ENCODE data around the gene RAB44. TPM values are rescaled to one million over a fixed set of nuclear protein-coding genes. Genes with fewer than 3 reads are reported as not detected.
"Not testable (repeated sequence)": the region's sequence is repeated elsewhere in the genome, so short reads cannot be mapped to it uniquely, and the experiment has no call there.

The RAB44 gene, protein sequence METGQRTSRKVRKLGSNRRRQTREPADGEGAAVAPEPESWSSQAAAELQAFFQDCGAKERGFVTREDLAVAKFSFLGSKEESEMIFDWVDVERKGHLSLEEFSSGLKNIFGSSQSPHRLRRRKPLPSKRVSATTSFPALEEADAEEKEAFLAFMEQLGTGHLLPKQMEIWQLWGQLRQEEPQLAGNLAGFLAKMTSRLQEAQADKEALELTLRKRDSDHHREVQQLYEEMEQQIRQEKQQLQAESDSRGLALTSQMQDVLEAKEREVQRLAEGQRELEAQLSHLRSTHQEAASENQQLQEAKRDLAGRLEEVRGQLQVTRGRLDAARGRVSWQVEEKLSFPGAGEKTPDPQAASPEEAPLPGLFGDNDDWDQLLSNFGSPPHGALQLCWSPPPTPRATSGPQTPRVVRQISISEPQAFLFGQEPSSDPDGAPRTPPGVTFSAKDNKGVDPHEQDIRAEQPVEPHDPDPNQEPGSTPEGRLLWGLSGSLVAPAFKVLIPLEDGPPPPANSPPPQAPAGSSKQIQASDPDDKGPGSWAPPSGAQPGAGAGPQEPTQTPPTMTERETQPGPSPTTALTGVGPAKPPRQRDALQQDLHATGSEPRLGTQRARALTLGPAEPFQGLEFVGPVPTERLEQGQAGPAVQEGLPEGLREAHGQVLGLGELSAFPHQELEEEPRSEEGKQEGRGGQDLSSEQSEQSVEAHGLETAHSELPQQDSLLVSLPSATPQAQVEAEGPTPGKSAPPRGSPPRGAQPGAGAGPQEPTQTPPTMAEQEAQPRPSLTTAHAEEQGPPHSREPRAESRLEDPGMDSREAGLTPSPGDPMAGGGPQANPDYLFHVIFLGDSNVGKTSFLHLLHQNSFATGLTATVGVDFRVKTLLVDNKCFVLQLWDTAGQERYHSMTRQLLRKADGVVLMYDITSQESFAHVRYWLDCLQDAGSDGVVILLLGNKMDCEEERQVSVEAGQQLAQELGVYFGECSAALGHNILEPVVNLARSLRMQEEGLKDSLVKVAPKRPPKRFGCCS
- under 1 TPM; 0.33 to 0.42 TPM for total RNA-seq
- long read RNA-seq, donor 1, partial matches to known transcripts, result 0 of 2 reads
- long read RNA-seq, donor 1, other reads (novel, unspliced or antisense), result 2 of 2 reads
- long read RNA-seq, donor 2, result 0 reads

DNA sequence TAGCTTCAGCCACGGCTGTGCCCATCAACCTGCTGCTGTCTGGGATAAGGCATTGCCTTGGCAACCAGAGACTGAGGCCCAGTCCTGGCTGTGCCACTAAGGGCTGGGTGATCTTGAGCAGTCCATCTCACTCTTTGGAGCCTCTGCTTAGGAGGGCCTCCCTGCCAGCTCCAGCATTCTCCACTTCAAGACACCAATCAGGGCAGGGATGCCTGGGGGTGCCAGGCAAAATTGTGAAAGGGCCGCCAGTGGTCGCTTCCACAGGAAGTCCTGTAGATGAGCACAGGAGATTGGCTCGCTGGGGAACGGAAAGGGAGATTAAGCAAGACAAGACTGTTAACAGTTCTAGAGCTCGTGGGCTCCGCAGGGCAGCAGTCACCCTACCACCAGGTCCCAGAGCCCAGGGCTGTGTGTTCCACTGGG is at the start of gene RAB44:
RAB44 (plus strand) TSS at position 346 of the 423 bp plus-strand sequence. CDS start 6,410 bp downstream, outside the sequence.
- intact Hi-C loops (cut with DNase I), result no loop called here
- DNase-seq (ENCODE audit: low spot score), result peak; percentile 83

DNA sequence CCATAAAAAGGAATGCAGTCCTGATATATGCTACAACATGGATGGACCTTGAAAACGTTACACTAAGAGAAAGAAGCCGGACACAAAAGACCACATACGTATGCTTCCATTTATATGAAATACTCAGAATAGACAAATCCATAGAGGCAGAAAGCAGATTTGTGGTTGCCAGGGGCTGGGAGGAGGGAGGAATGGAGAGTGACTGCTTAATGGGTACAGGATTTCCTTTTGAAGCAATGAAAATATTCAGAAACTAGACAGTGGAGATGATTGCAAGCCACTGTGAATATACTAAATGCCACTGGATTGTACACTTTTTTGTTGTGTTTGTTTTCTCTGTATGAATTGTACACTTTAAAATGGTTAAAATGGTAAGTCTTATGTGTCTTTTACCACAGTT is 48.5 kb upstream of the RAB44 start:
- intact Hi-C loops (cut with DNase I), result no loop called here
- no peak for DNase-seq (ENCODE audit: low spot score)

GRCh38 chr6:36649701-36650484 is 47.7 kb upstream of the RAB44 start:
- intact Hi-C loops (cut with DNase I), result no loop called here
- no peak for DNase-seq (ENCODE audit: low spot score)

- intact Hi-C loops (cut with DNase I), result no loop called here
- no peak for DNase-seq (ENCODE audit: low spot score)
Measured at GRCh38 chr6:36650848-36651478, 46.7 kb upstream of the RAB44 start.

GRCh38 chr6:36651659-36652379 is 45.8 kb upstream of the RAB44 start:
- intact Hi-C loops (cut with DNase I), result no loop called here
- no peak for DNase-seq (ENCODE audit: low spot score)

GRCh38 chr6:36654469-36654868 is 43.2 kb upstream of the RAB44 start:
- intact Hi-C loops (cut with DNase I), result not testable (repeated sequence)

DNA sequence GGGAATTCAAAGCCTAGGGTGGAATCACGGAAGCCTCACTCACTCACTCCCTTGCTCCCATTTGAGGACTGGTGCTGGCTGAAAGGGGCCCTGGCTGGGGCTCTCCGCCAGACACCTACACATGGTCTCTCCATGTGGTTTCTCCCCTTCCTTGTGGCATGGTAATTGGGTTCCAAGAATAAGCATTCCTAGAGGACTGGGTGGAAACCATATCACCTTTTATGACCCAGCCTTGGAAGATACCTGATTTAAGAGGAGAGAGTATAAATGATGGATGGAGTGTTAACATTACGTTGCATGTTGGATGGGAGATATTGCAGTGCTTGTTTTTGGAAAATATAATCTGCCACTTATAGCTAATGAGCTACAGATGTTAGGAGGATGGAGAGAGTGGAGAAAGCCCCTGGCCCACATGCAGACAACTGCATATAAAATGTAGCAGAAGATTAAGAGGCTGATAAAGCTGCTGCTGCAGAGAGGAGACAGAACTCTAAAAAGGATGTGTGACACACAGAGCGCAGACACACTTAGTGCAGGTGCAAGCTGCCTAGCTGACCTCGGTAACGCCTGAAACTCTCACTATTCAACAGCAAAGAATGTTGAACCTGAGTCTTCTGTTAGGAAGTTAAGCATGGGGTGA is 42.4 kb upstream of the RAB44 start:
- DNase-seq (ENCODE audit: low spot score), result no peak
- intact Hi-C loops (cut with DNase I), result no loop called here

More at GRCh38 chr6:36654469-36654868, 43.2 kb upstream of the RAB44 start:
- not testable (repeated sequence) for DNase-seq (ENCODE audit: low spot score)

DNA sequence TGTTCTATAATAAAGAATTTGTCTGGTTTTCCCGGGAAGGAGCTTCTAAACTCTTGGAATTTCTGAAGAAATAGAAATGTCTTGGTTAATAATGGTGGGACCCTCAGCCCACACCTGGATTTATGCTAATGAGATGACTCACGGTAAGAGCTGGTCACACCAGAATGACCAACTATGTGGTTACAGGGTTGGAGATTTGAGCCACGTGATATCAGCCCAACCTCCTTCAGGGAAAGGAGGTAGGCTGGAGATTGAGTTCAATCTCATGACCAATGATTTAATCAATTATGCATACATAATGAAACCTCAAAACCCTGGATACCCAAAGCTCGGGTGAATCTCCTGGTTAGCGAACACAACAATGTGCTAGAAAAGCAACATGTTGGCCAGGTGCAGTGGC is 41.2 kb upstream of the RAB44 start:
- intact Hi-C loops (cut with DNase I), result loop anchor here in 1 of 2 donors (1.0 kb wide), 1 partner anchor 21 kb away; no protein-coding TSS in a partner anchor
- DNase-seq (ENCODE audit: low spot score), result no peak

- intact Hi-C loops (cut with DNase I), result no loop called here
- DNase-seq (ENCODE audit: low spot score), result no peak
Measured at GRCh38 chr6:36657271-36657670, 40.4 kb upstream of the RAB44 start.

DNA sequence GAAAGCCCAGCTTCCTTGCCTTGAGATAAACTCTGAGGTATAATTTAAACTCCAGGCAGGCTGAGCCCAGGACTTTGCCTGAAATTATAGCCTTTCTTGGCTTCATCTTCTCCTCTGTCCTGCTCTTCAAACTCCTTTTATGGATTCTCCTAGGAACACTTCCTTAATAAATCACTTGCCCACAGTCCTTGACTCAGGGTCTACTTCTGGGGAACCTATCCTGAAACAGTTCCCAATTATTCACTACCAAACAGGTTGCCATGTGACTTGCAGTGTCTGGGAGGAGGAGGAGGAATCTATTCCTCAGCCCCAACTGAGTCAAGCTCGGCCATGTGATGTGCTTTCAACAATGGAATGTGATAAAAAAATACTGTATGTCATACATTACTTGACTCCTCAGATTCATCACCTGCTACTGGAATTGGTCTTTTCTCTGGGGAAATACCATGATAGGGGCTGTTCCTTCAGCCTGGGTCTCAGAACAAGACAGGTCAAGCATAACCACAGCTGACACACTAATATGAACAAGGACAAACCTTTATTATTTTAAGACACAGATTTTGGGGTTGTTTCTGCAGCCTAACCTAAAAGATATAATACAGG is 39.6 kb upstream of the RAB44 start:
- intact Hi-C loops (cut with DNase I), result no loop called here
- no peak for DNase-seq (ENCODE audit: low spot score)

GRCh38 chr6:36659271-36659670 is 38.4 kb upstream of the RAB44 start:
- intact Hi-C loops (cut with DNase I), result no loop called here
- DNase-seq (ENCODE audit: low spot score), result no peak

- intact Hi-C loops (cut with DNase I), result no loop called here
- DNase-seq (ENCODE audit: low spot score), result peak; percentile 91
Measured at GRCh38 chr6:36660771-36661471, 36.7 kb upstream of the RAB44 start.

DNA sequence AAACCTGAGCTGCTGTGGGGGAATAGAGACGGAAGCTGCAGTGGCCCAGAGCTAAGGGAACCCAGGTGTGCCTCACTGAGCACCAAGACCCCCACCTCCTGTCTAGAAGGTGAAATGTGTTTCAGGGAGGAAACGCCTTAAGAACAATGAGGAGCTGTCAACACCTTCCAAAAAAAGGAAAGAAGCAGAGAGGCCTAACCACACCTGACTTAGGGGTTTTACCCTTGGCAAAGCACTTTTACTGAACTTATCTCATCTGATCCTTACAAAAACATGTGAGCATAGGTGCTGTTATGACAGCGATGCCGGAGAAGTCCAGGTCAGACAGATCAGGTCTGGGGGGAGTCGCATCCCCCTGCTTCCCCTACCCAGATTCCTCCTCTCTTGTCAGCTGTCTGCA is 35.2 kb upstream of the RAB44 start:
- no peak for DNase-seq (ENCODE audit: low spot score)
- intact Hi-C loops (cut with DNase I), result no loop called here

DNA sequence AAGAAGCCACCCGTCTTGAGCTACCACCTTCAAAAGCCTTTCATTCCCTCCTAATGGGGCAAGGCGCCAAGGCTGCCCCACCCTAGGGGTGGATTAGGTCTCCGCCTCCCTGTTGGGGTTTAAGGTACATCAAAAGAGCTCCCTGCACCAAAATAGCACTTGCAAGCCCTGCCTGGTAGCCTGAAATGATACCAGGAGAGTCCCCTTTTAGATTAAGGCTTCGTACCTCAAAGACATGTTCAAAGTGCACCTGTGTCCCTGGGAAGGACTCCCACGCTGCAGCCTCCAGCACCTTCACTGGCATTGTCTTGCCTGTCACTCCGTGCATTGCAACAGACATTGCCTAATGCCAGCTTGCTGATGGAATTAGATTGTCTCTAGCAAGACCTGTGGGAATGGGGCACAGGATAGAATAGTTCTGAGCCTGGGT is 34.8 kb upstream of the RAB44 start:
- intact Hi-C loops (cut with DNase I), result no loop called here
- DNase-seq (ENCODE audit: low spot score), result no peak

- intact Hi-C loops (cut with DNase I), result no loop called here
- DNase-seq (ENCODE audit: low spot score), result no peak
Measured at GRCh38 chr6:36663504-36664446, 33.9 kb upstream of the RAB44 start.
